Head of caudate nucleus (tissue), 42 donors: ENCODE measurements around the gene LEMD1.
A peak's percentile ranks its signal among the peaks of the same experiment; 100 is the strongest.
"Not testable (repeated sequence)": the region's sequence is repeated elsewhere in the genome, so short reads cannot be mapped to it uniquely, and the experiment has no call there.

Experiments used
- DNase-seq, 42 donors: peaks; one replicate each; pipeline versions ENCODE4 v3.0.0 to v3.0.0-alpha.2; 2020 to 2021; ENCODE audit warnings: mixed read lengths in 7 of 42
- intact Hi-C: fragments of 100-400 bp; cut with DNase I; formaldehyde crosslinking; loops from one replicate; pipeline ENCODE4 v1.15.0; 2022

LEMD1 gene

DNA sequence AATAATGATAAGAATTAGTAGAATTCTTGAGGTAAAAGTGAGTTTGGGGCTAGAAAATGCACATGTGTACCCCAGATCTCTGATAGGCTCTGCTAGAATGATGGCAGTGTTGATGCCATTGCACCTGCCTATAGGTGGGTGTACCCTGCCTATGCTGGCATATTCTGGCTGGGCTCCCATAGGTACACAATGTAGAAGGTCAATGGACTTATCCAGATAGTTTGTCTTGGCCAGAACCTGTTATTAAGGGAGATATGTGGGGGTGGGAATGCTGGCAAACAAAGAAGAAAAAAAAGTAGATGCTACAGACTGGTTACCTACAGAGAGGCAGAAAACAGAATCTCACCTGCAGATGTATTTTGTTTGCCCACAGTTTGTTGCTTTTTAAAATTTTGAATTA is 51.1 kb downstream of the LEMD1 start:
- peak in 1 of 42 donors; percentile 5 for DNase-seq
- intact Hi-C loops: no loop called here

DNA sequence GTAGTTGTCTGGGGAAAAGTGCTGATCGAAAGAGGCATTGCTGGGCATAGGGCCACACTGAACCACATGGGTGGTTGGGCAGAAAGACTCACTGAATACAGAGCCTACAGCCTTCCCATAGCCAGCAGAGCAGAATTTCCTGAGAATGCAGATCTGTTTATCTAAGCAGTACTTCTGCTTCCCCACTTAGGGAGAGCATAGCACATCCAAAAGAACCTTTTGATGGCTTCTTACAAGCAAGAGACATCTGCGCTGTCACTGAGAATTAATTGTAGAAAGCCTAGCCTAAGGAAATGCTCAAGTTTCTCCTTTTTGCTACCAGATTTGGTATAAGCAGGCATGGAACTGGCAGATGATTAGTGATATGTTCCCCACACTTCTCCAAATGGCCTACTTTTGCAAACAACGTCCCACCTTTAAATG is 52.1 kb downstream of the LEMD1 start:
- DNase-seq: peak in 10 of 42 donors; percentile 26 to 58 (median 40)
- intact Hi-C loops: no loop called here

DNA sequence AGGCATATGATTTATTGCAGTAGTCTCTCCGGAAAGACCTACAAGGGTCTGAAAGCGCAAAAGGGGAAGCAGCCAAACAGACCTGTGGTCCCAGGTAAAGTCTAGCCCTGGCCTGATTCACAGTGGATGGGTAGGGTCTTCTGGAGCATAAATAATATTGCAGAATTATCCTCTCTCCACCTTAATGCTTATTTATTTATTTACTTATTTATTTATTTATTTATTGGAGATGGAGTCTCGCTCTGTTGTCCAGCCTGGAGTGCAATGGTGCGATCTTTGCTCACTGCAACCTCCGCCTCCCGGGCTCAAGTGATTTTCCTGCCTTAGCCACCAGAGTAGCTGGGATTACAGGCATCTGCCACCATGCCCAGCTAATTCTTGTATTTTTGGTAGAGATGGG is 53.4 kb downstream of the LEMD1 start:
- intact Hi-C loops: no loop called here
- DNase-seq: no peak

DNA sequence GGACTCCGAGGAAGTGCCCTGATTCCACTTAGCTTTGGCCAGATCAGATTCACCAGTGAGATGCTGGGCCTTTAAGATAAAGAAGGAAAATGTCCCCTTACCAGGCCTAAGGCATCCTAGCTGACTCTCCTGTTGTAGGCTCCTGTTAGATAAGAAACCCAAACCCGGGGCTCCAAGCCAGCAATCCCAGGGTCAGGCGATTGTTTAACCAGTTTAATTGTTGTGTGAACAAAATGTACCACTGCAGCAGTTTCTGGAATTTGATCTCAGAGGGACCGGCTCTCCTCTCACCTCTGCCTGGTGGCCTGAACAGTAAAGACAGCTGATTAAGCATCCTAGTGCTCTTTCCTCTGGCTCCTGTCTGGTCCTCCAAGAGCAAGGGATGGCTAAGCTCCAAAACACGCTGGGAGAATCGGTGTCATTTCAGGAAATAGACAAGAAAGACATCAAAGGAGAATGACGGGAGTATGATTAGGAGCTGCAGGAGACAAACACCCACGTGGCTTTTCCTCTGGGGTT is 55.9 kb downstream of the LEMD1 start:
- intact Hi-C loops: no loop called here
- peak in 5 of 42 donors; percentile 5 to 50 (median 32) for DNase-seq

DNA sequence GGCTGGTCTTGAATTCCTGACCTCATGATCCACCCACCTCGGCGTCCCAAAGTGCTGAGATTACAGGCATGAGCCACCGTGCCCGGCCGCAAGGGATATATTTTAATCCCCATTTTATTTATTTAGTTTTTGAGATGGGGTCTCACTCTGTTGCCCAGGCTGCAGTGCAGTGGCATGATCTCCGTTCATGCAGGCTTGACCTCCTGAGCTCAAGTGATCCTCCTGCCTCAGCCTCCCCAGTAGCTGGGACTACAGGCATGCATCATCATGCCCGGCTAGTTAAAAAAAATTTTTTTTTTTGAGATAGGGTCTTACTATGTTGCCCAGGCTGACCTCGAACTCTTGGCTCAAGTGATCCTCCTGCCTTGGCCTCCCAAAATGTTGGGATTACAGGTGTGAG is 56.8 kb downstream of the LEMD1 start:
- intact Hi-C loops: not testable (repeated sequence)
- peak in 1 of 42 donors; percentile 2 for DNase-seq

DNA sequence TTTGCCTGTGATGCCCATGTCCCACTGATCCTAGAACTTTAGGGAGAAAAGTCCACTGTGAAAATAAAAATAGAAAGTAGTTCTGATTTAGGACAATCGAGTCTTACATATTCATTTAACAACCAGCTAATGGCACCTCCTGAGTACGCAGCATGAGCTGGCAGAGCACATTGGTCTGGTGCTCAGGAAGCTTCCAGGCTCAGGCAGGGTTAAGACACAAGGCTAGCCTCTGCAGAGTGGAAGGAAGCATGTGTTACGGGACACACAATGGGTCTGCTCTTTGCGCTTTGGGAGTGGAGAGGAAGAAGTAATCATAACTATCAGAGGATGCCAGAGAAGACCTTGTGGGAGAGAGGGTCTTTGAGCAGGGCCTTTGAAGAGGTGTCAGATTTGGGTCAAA is 61.0 kb downstream of the LEMD1 start:
- no peak for DNase-seq
- intact Hi-C loops: no loop called here

DNA sequence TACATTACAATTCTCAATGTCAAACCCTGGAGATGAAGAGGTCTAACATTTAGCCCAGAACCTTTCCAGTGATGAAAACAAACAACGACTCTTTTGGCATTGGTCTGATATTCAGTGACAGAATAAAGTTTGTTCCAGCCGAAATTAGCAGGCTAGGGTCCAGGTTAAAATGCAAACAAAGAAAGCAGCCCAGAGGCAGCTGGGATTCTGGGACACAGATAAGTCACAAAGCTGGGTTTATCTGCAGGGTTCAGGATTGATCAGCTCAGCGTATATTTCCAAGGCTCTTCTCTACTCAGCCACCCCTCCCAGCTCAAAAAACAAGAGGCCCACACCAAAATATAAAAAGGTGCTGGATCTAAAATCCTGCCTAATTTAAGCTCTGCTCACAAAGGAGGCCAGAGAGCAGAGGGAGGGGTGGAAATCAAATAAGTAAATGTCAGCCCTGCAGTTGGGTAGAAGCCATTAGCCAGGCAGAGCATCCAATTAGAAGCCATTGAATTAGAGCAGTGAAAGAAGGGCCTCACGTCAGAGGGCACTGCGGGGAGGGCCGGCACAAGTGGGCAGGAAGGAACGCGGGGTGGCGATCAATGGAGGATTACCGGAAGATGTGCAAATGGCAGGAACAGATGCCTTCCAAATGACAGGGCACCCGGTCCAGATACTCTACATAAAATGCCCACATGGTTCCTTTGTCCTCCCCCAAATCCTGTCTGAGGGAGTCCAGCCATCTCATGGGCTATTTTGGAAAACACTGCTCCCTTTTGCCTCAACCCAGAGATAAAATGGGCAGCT is 61.9 kb downstream of the LEMD1 start:
- intact Hi-C loops: loop anchor here (5.0 kb wide), 1 partner anchor 77 kb away; no protein-coding TSS in a partner anchor
- DNase-seq: peak in 40 of 42 donors; percentile 29 to 88 (median 62)

DNA sequence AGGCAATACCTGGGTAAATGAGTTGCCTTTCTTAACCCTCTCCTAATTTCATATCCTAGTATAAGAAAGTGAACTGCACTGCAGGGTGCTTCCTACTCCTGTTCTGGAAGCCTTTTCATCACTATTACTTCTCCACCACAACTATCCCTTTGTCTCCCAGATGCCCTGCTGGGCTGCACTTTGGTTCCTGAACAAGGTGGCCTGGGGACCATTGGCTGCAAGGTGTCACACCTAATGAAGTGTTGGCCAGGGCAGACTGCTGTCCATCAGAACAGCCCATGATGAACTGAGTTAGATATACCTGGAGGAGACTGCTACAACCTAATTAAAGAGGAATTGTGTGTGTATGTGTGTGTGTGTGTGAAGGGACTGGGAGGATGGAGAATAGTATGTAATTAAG is 63.3 kb downstream of the LEMD1 start:
- intact Hi-C loops: loop anchor here (5.0 kb wide), 1 partner anchor 79 kb away; no protein-coding TSS in a partner anchor
- no peak for DNase-seq

DNA sequence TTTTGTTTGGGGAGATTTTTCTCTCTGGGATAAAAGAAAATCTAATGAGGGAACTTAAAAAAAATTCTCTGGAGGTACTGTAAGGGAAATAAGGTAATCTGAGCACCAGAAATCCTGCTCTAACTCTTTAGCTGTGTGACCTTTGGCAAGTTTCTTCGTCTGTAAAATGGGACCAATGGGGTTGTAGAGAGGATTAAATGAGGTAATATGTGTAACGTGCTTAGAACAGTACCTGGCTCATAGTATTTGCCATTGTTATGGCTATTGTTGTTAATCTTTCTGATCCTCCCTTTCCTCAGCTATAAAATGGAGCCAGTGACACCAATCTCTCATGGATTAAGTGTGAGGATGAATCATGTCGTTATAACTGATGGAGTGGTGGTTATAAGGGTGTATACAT is 64.3 kb downstream of the LEMD1 start:
- intact Hi-C loops: loop anchor here (5.0 kb wide), 1 partner anchor 80 kb away; no protein-coding TSS in a partner anchor
- DNase-seq: no peak

DNA sequence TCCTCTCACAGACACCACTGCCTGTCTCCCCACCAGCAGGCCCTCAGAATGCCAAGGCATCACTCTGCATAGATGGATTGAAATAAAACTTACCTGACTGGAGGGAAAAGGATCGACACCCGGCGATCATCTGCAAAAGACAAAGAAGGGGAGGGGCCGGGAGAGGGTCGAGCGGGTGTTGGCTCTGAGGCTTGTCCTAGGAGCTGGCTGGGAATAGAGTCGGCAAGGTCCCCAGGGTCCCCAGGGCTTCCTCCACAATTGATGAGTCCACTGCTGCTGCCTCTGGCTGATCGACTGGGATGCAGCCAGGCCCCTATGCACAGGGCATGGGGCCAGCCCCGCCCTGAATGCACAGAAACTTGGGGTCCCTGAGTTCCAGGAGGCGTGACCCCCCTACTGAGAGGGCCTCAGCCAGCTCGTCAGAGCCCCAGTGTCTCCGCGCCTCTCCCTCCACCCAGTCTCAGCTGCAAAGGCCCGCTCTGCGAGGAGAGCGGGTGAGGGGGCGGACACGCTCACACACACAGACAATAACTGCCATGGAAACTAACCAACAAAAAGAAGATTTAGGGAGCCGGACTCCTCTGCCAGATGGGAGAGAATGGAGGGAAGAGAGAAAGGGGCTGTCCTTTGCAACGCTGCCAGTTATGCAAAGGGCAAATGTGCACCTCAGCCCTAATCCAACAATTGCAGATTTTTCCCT is 65.3 kb downstream of the LEMD1 start, which contains the start of gene KLHDC8A:
KLHDC8A (minus strand) TSS at position 483 of the 700 bp plus-strand sequence. CDS start 13,318 bp downstream, outside the sequence.
- intact Hi-C loops: loop anchor here (5.0 kb wide), 1 partner anchor 81 kb away; no protein-coding TSS in a partner anchor
- peak in 37 of 42 donors; percentile 30 to 77 (median 54) for DNase-seq

DNA sequence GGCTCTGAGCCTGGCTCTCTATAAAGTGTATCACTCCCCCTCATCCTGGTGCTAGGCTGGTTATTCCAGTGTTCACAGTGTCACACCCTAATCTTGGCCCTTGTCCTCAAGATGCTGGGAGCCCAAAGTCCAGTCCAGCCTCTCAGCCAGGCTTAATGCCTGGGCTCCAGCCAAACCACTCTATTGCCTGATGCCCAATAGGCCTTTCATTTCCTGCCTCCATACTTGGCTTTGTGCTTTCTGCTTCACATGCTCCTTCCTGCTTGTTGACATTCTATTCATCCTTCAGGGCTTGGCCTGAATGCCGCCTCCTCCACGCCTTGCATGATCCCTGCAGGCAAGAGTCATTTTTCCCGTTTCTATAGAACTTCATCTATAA is 66.8 kb downstream of the LEMD1 start:
- DNase-seq: peak in 16 of 42 donors; percentile 13 to 69 (median 47)
- intact Hi-C loops: loop anchor here (5.0 kb wide), 1 partner anchor 82 kb away; no protein-coding TSS in a partner anchor

DNA sequence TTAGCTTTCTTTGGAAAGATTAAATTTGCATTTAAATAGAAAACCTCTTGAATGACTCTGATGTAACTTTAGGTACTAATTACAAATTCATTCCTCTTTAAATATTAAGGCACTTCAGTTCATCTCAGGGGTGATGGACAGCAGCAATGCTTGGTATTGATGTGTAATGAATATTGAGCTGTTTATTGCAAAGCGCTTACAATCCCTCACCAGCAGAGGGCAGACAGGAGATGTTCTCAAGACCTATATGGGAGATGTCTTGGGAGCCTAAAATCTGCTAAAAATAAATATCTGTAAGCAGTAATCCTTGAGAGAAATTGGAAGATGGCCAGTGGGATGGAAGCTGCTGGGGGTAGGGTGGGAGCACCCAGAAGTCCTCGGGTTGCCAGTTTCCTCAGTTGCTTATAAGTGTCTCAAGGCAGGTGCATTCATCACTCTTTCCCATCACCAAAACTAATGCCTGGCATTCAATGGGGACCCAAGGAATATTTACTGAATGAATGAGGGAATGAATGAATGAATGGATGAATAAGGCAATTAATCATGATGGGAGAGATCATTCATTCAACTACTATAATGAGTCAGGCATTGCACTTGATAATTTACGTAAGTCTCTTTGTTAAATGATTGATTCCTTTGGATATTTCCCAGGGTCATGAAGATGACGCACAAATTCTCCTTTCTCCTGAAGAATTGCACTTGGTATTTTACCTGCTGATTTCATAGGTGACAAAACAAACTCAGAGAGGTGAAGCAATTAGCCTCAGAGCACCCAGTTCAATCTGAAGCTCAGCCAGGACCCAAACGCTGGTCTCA is 67.4 kb downstream of the LEMD1 start:
- DNase-seq: peak in 39 of 42 donors; percentile 27 to 90 (median 72)
- intact Hi-C loops: loop anchor here (5.0 kb wide), 1 partner anchor 83 kb away; no protein-coding TSS in a partner anchor

DNA sequence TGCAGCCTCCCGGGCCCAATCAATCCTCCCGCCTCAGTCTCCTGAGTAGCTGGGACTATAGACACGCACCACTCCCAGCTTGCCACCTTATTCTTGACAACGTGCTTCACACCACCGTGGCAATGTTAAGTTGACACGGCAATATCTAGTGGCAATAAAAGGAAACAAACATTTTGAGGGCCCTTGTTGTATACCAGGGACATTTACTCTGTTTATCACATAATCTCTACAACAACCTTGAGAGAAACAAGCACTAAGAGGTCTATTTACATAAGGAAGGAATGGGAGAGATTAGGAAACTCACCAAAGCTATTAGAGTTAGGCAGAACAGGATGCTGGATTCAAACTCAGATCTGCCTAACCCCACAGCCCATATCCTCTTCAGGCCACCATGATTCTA is 68.2 kb downstream of the LEMD1 start:
- intact Hi-C loops: no loop called here
- no peak for DNase-seq

DNA sequence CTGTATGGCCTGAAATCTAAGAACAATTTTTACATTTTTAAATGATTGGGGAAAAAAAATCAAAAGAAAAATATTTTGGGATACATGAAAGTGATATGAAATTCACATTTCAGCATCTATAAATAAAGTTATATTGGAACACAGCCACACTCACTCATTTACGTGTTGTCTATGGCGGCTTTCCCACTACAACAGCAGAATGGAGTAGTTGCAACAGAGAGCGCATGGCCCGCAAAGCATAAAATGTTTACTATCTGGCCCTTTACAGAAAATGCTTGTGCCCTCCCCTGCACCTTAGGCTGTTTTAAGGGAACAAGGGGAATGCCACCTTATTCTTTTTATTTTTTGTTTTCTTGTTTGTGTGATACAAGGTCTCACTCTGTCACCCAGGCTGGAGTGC is 68.7 kb downstream of the LEMD1 start:
- intact Hi-C loops: no loop called here
- no peak for DNase-seq

DNA sequence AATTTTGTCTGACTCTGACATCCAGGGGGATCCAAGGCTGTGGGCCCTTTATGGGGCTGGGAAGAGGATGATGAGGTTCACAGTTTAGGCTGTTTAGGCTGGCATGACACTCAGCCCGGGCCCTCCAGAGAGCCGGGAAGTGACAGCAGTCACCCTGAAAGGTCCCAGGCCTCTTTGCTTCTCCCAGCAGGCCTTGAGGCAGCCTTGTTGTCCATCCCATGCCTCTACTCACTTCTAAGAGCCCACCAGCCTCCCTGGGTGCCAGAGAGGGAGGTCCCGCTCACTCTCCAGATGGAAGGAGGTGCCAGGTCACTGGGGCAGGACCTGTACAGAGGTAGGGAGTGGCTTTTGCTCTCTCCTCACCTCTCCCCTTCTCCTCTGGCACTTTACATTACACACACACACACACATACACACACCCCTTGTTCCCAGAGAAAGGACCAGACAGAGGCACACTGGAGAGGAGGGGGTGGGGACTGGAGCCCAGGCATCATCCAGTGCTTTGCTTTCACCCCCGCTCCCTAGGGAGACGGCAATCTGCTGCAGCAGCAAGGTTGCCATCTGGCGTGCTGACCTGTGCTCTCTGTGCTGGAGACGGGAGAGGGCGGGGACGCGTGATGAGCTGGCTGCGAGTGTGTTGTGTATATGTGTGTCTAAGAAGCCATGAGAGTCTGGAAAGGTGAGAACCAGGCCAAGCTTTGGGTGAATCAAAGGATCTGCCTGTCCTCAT is 69.7 kb downstream of the LEMD1 start:
- no peak for DNase-seq
- intact Hi-C loops: no loop called here

DNA sequence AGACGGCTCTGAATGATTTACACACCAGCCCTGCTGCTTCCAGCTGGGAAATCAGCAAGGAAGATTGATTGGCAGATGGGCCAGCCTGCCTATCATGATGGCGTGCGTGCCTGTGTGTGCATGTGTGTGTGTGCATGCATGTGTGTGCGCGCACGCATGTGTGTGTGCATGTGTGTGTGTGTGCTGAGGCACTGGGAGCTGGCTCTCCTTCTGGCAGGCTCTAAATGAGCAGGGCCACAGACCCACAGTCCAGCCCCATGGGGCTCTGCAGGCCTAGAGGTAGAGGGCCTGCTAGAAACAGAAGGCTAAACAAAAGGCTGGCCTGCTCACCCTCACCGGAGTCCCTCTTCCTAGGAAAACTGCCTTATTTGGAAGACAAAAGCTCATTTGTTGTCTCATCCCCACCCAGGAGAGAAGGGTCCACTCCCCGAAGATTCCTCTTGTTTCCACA is 71.1 kb downstream of the LEMD1 start:
- intact Hi-C loops: no loop called here
- DNase-seq: no peak

DNA sequence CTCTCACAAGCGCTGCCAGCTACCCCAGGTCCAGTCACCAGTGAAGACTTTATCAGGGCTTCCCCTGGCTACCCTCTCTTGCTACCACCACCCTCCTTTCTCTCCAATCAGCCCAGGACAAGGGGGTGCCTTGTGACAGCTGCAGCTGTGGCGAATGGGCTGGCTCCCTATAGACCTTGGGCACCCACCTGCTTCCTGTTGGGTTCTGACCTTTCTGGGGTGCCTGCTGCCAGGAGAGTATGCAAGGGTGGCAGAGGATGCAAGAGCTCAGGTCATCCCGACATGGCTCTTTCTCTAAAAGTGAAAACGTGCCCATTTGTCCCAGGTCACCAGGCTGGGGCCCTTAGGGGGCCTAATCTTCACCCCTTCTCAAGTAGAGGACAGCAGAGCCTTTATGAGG is 71.7 kb downstream of the LEMD1 start:
- intact Hi-C loops: no loop called here

More for the DNA sequence above, 71.7 kb downstream of the LEMD1 start:
- no peak for DNase-seq
